AG04450 (cell line): ENCODE measurements around the gene TRHDE. TPM values are rescaled to one million over a fixed set of nuclear protein-coding genes. Genes with fewer than 3 reads are reported as not detected.

Source experiments
- CTCF ChIA-PET: fragments of 300-600, 350-600 bp; formaldehyde crosslinking; extraction: SDS; loops from one replicate; lab custom pipeline; 2022; ENCODE audit warnings: antibody characterized with exemption, inconsistent platforms; lab: Charles Lee
- POLR2A ChIA-PET: fragments of 350-600 bp; formaldehyde crosslinking; extraction: SDS; loops from one replicate; lab custom pipeline; 2021; ENCODE audit warnings: antibody characterized with exemption, inconsistent platforms; lab: Yijun Ruan, JAX
- DNase-seq: peaks from one replicate; pipeline ENCODE4 v3.0.0-alpha.2; 2011; ENCODE audit warnings: low read depth, low spot score
- H3K27ac ChIP-seq: one replicate; pipeline ENCODE4 v1.5.1; 2012; ENCODE audit warnings: low read depth, low read length, control low read depth
- H3K27me3 ChIP-seq: one replicate; pipeline ENCODE4 v1.6.0; 2012; ENCODE audit warnings: low read length; ENCODE audit not compliant: control insufficient read depth, insufficient read depth
- H3K4me3 ChIP-seq: 2 replicates; pipeline ENCODE4 v1.5.1; 2011; ENCODE audit warnings: mild to moderate bottlenecking, low read depth, low read length, control low read depth
- H3K9me3 ChIP-seq: 2 replicates; pipeline ENCODE4 v1.5.1; 2012; ENCODE audit warnings: low read length; ENCODE audit not compliant: control insufficient read depth, insufficient read depth
- polyA plus RNA-seq: library from polyadenylated mRNA; depleted of rRNA; stranded (reverse); fragments of >200 nt; gene quantifications from 2 replicates; pipeline ENCODE4 v1.2.3, GENCODE V29; 2011
- TF ChIP-seq, protein P1 (sequence below): IDR thresholded peaks from 2 replicates; pipeline ENCODE4 v1.5.1; 2011; ENCODE audit warnings: low read depth, low read length, control low read depth, inconsistent platforms

Gene TRHDE
- polyA plus RNA-seq, 1 experiment: 90.7 TPM

DNA sequence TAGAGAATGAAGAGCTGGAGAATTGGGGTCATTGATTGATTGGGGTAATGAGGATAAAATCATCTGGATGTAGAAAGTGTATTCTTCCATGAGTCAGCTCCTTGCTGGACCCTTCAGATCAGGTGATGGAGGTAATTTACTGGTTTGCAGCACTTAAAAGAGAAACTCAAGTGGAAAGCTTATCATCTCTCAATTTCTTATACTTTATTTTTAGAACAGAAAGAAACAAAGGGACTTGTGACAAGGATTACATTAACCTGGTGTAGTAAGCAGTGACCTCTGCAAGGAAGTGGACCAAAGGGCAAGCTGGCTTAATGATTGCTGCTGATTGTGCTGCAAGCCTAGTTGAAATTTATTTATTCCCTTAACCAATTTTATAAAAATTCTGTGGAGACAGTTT is 405.0 kb downstream of the TRHDE start:
- no peak overlapping the region for H3K4me3 ChIP-seq
- ChIA-PET POLR2A (no interaction called here), CTCF (interaction anchor here (0.8 kb wide), 1 partner anchor 22 kb away, joined by 3 read pairs; no protein-coding TSS in a partner anchor)
- H3K27me3 ChIP-seq: no peaks in the 10 kb centered on the region
- H3K27ac ChIP-seq: no peak overlapping the region
- no peak for DNase-seq
- no peaks in the 10 kb centered on the region for H3K9me3 ChIP-seq
- TF ChIP-seq, protein P1, sequence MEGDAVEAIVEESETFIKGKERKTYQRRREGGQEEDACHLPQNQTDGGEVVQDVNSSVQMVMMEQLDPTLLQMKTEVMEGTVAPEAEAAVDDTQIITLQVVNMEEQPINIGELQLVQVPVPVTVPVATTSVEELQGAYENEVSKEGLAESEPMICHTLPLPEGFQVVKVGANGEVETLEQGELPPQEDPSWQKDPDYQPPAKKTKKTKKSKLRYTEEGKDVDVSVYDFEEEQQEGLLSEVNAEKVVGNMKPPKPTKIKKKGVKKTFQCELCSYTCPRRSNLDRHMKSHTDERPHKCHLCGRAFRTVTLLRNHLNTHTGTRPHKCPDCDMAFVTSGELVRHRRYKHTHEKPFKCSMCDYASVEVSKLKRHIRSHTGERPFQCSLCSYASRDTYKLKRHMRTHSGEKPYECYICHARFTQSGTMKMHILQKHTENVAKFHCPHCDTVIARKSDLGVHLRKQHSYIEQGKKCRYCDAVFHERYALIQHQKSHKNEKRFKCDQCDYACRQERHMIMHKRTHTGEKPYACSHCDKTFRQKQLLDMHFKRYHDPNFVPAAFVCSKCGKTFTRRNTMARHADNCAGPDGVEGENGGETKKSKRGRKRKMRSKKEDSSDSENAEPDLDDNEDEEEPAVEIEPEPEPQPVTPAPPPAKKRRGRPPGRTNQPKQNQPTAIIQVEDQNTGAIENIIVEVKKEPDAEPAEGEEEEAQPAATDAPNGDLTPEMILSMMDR: no peak

DNA sequence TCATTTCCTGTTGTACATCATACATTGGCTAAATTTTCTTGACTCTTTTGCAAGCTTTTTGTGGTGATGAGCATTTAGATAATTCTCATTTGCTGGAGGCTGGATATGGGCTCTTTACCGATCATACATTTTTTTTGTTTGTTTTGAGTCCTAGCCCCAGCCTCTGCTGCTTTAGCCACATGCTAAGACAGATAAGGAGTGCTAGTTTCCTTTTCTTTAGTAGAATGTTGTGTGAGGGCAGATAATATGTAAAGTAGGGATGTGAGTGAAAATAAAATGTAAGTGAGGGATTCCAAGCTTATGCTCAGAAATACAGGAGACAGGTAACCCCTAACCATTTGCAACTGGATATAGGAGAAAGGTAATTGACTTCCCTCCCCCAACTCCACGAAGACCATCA is 405.7 kb downstream of the TRHDE start:
- TF ChIP-seq, protein P1: no peak
- no peak overlapping the region for H3K4me3 ChIP-seq
- no peak overlapping the region for H3K27ac ChIP-seq
- no peak for DNase-seq
- POLR2A ChIA-PET: no interaction called here
- CTCF ChIA-PET: no interaction called here
- H3K9me3 ChIP-seq: no peaks in the 10 kb centered on the region
- H3K27me3 ChIP-seq: no peaks in the 10 kb centered on the region

DNA sequence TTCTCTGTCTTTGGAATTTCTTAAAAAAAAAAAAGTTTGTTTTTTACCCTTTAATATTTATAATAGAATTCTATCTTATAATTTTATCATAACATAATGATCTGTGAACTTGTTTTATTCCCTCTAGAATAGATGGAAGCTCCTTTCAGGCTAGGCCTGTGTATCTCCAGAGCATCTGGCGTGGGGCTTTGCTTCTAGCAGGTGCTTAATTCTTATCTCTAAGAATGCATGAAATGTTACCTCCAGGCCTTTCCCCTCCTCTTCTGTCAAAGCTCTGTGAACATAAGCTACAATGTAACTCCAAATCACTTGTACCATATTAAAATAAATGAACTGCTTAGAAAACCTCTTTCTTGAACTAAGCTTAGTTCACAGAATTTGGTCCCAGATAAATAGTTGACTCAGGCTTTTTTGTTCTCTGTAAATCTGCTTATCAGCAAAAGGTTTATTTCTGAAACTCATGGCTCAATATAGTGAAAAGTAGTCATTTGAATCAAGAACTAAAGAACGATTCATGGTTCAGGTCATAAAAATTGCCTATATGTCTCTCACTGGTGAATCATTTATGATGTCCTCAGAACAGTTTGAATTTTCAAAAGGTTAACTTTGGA is 407.1 kb downstream of the TRHDE start:
- ChIA-PET POLR2A (no interaction called here), CTCF (no interaction called here)
- TF ChIP-seq, protein P1: no peak
- Histone ChIP-seq H3K4me3 (no peak overlapping the region), H3K27ac (no peak overlapping the region), H3K27me3 (no peaks in the 10 kb centered on the region), H3K9me3 (no peaks in the 10 kb centered on the region)
- DNase-seq: no peak

DNA sequence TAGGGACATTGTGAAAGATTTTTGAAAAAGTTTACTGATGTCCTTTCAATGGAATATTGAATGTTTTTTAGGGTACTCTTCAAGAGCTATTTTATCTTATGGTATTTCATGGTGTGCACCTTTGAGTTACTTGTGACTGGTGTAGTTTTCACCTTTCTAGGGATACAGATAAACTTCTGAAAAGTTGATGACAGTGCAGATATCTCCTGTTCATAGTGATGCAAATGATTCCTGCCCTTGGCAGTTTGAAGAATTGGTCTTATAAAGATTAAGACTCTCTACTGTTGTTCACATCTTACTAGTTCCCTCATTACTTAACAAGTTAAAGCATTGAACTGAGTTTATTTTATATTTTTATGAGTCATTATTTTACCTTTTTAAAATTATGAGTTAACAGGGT is 408.9 kb downstream of the TRHDE start:
- no peak overlapping the region for H3K27ac ChIP-seq
- no peak overlapping the region for H3K4me3 ChIP-seq
- H3K27me3 ChIP-seq: no peaks in the 10 kb centered on the region
- no peak for DNase-seq
- H3K9me3 ChIP-seq: no peaks in the 10 kb centered on the region
- POLR2A ChIA-PET: no interaction called here
- TF ChIP-seq, protein P1: no peak
- CTCF ChIA-PET: no interaction called here

DNA sequence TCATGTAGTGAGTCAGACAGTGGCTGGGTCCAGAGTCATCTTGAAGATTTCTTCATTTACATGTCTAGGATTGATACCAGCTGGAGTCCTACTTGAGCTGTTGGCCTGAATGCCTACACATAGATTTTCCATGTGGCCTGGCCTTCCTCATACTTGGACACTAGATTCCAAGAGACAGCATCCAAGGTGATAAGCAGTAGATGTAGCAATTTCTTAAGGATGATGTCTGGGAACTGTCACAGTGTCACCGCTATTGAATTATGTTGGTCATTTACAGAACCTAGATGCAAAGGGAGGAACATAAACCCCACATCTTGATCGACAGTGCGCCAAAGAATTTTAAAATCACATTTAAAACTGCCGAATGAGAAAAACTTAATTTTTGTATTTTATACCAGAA is 412.3 kb downstream of the TRHDE start:
- TF ChIP-seq, protein P1: no peak
- DNase-seq: no peak
- CTCF ChIA-PET: no interaction called here

More for the DNA sequence above, 412.3 kb downstream of the TRHDE start:
- Histone ChIP-seq H3K27me3 (no peaks in the 10 kb centered on the region), H3K27ac (no peak overlapping the region), H3K9me3 (no peaks in the 10 kb centered on the region), H3K4me3 (no peak overlapping the region)
- POLR2A ChIA-PET: no interaction called here
